HepG2 (cell line): ENCODE data around the gene RPL41. TPM values are rescaled to one million over a fixed set of nuclear protein-coding genes. Genes with fewer than 3 reads are reported as not detected.
A peak's percentile ranks its signal among the peaks of the same experiment; 100 is the strongest.

Experiments
- ATAC-seq: fragments of 200-7000 bp; cut with Tn5 transposase; 3 replicates; pipeline ENCODE4 v1.9.1; 2020; ENCODE audit warnings: mild to moderate bottlenecking, moderate library complexity
- BruUV-seq: library from RNA; stranded (reverse); fragments of 400-500 nt; replicated peaks from 2 replicates; lab custom pipeline; 2021; lab: Mats Ljungman, UMichigan
- CTCF ChIA-PET: fragments of 300-600 bp; formaldehyde crosslinking; extraction: SDS; loops from one replicate; lab custom pipeline; 2021; ENCODE audit warnings: low total read pairs, inconsistent platforms, low intra/inter-chr PET ratio; lab: Yijun Ruan, JAX
- POLR2A ChIA-PET: fragments of 350-600 bp; sonication (Branson Sonifier 250); formaldehyde crosslinking; loops from one replicate; lab custom pipeline; 2020; ENCODE audit warnings: antibody characterized with exemption, inconsistent platforms; lab: Yijun Ruan, JAX
- DNase-seq: peaks from one replicate; pipeline ENCODE4 v3.0.0-alpha.2; 2015; ENCODE audit warnings: low spot score
- FAIRE-seq: peaks from 3 replicates; lab custom pipeline; 2011; peaks lifted over from hg19 to GRCh38; lab: Jason Lieb, UNC
- H2AFZ ChIP-seq: one replicate; pipeline ENCODE4 v1.6.1; 2011; ENCODE audit warnings: low read length, inconsistent platforms
- H3K27ac ChIP-seq: fragments of 300-600 bp; 3 replicates; pipeline ENCODE4 v1.8.0; 2011; ENCODE audit warnings: mixed run types, mild to moderate bottlenecking, mixed read lengths, low read length, inconsistent platforms; ENCODE audit not compliant: insufficient read depth; ENCODE audit errors: extremely low read length
- H3K27me3 ChIP-seq, 2 experiments: fragments of 200-600 bp in 1 of 2; 2 replicates in 1 of 2; 3 replicates in 1 of 2; pipeline versions ENCODE4 v1.6.0 to v1.8.0; 2011; ENCODE audit warnings: low read length in 2 of 2, mild to moderate bottlenecking in 2 of 2, moderate library complexity in 2 of 2, inconsistent platforms in 1 of 2; ENCODE audit not compliant: insufficient read depth in 2 of 2, control insufficient read depth in 1 of 2
- H3K36me3 ChIP-seq, 2 experiments: fragments of 200-600 bp in 1 of 2; replicated peaks in 1 of 2; 2 replicates in 1 of 2; 3 replicates in 1 of 2; pipeline versions ENCODE4 v1.5.1 to v1.8.0; 2011; ENCODE audit warnings: low read length in 2 of 2, inconsistent platforms in 1 of 2; ENCODE audit not compliant: insufficient read depth in 2 of 2, control insufficient read depth in 1 of 2
- H3K4me1 ChIP-seq: 2 replicates; pipeline ENCODE4 v1.5.1; 2012; ENCODE audit warnings: low read length, inconsistent platforms; ENCODE audit not compliant: insufficient read depth
- H3K4me2 ChIP-seq: 2 replicates; pipeline ENCODE4 v1.6.0; 2011; ENCODE audit warnings: low read depth, low read length, inconsistent platforms
- H3K4me3 ChIP-seq, 3 experiments: fragments of 200-600 bp in 1 of 3; sonication (generic), shearing (Covaris generic) in 1 of 3; replicated peaks in 1 of 3; 2 replicates each; pipeline ENCODE4 v1.5.1; 2011 to 2016; ENCODE audit warnings: low read length in 3 of 3, inconsistent platforms in 2 of 3, low read depth in 2 of 3, mild to moderate bottlenecking in 2 of 3, control low read depth in 1 of 3, mixed read lengths in 1 of 3; ENCODE audit not compliant: insufficient read depth in 1 of 3
- H3K79me2 ChIP-seq: one replicate; pipeline ENCODE4 v1.6.1; 2011; ENCODE audit warnings: low read length, inconsistent platforms; ENCODE audit not compliant: insufficient read depth
- H3K9ac ChIP-seq: 2 replicates; pipeline ENCODE4 v1.6.0; 2011; ENCODE audit warnings: mild to moderate bottlenecking, low read depth, low read length, inconsistent platforms; ENCODE audit not compliant: insufficient read depth
- H3K9me3 ChIP-seq: 2 replicates; pipeline ENCODE4 v1.5.1; 2012; ENCODE audit warnings: mild to moderate bottlenecking, low read length
- H4K20me1 ChIP-seq: 2 replicates; pipeline ENCODE4 v1.6.0; 2011; ENCODE audit warnings: inconsistent platforms, mild to moderate bottlenecking, low read length, moderate library complexity; ENCODE audit not compliant: insufficient read depth
- BATF2 ChIP-seq: sonication (generic); formaldehyde crosslinking; IDR thresholded peaks from 2 replicates; pipeline ENCODE4 v1.8.0; 2022; ENCODE audit warnings: mild to moderate bottlenecking, missing genetic modification reagents, moderate library complexity
- MTF1 ChIP-seq: sonication (generic); formaldehyde crosslinking; IDR thresholded peaks from 2 replicates; pipeline ENCODE4 v1.5.0; 2020; ENCODE audit warnings: missing genetic modification reagents
- RBFOX2 ChIP-seq: fragments of 200-400 bp; formaldehyde crosslinking; IDR thresholded peaks from 2 replicates; pipeline ENCODE4 v1.6.1; 2017; ENCODE audit warnings: low read depth, mild to moderate bottlenecking, low read length
- RBM22 ChIP-seq: fragments of 200-400 bp; formaldehyde crosslinking; optimal IDR thresholded peaks from 2 replicates; pipeline ENCODE3; 2017; ENCODE audit warnings: mild to moderate bottlenecking, low read length, moderate library complexity
- RCOR2 ChIP-seq: IDR thresholded peaks from 2 replicates; pipeline ENCODE4 v1.6.1; 2016; ENCODE audit warnings: missing biosample characterization, missing genetic modification reagents
- RFXAP ChIP-seq: sonication (generic); formaldehyde crosslinking; IDR thresholded peaks from 2 replicates; pipeline ENCODE4 v1.4.0; 2020; ENCODE audit warnings: missing genetic modification reagents, borderline replicate concordance
- SSRP1 ChIP-seq: IDR thresholded peaks from 2 replicates; pipeline ENCODE4 v1.6.1; 2016; ENCODE audit warnings: control low read depth
- ZFP91 ChIP-seq: sonication (generic); formaldehyde crosslinking; IDR thresholded peaks from 2 replicates; pipeline ENCODE4 v1.9.0; 2022; ENCODE audit warnings: missing genetic modification reagents, mild to moderate bottlenecking, borderline replicate concordance
- ZNF558 ChIP-seq: sonication (generic); formaldehyde crosslinking; IDR thresholded peaks from 2 replicates; pipeline ENCODE4 v1.9.0; 2022; ENCODE audit warnings: mild to moderate bottlenecking, missing genetic modification reagents, borderline replicate concordance
- ZNF792 ChIP-seq: IDR thresholded peaks from 2 replicates; pipeline ENCODE4 v1.6.1; 2016
- WGBS: methylation state at CpG from one replicate; pipeline ENCODE4 v1.1.6; 2017; ENCODE audit warnings: low lambda C conversion rate; 5-methylcytosine and 5-hydroxymethylcytosine counted together
- in situ Hi-C: cut with HindIII; loops from 2 replicates; pipeline ENCODE4 v1.10.0; 2017; ENCODE audit warnings: low pct_unique_long_range_greater_than_20kb; ENCODE audit not compliant: extremely low pct_ligation_motif_present
- intact Hi-C: fragments of 100-400 bp; cut with micrococcal nuclease; formaldehyde crosslinking; loops from one replicate; pipeline ENCODE4 v1.10.0; 2022; ENCODE audit not compliant: unreplicated experiment
- polyA plus RNA-seq, 8 experiments: library from polyadenylated mRNA; depleted of rRNA in 3 of 8; stranded (reverse) in 7 of 8; unstranded in 1 of 8; fragments of >200 nt; fragmentation: Illumina TruSeq in 4 of 8; extraction: Trizol in 4 of 8; gene quantifications; 2 replicates each; pipeline versions ENCODE4 v1.2.1 to v1.2.3, GENCODE V29; 2011 to 2016; ENCODE audit warnings: low read depth in 4 of 8, missing spikeins in 1 of 8, mixed read lengths in 1 of 8; ENCODE audit not compliant: insufficient read depth in 1 of 8
- total RNA-seq, 5 experiments: library from RNA; depleted of rRNA; stranded (reverse); fragments of >200 nt; fragmentation: Illumina TruSeq; extraction: Trizol; gene quantifications; 2 replicates each; pipeline ENCODE4 v1.2.3, GENCODE V29; 2016; ENCODE audit warnings: low read depth in 1 of 5

Gene RPL41
- total and polyA plus RNA-seq, 2 of the 13 experiments (the other 11 are each of a cell fraction or from before 2014, with no cell fraction given) = 4,012 to 7,670 TPM

DNA sequence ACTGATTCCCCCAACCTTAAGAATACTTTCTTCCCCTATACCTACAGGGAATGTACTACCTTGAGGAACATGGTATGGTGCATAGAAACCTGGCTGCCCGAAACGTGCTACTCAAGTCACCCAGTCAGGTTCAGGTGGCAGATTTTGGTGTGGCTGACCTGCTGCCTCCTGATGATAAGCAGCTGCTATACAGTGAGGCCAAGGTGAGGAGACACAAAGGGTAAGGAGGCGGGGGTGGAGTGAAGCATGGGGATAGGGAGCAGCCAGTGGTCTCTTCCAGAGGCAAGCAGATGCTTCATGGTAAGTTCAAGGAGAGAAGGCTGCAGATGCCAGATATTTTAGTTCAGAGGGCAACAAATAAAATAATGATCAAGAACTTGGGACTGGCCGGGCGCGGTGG, 18.7 kb upstream of the RPL41 start:
- no peaks in the 10 kb centered on the region for H3K4me1 ChIP-seq
- no peaks in the 10 kb centered on the region for H3K79me2 ChIP-seq
- in situ Hi-C loops = no loop called here
- H3K4me2 ChIP-seq = no peak overlapping the region
- 96% methylated on average over 6 of the region's 6 CpGs for WGBS
- H3K27ac ChIP-seq = no peak overlapping the region
- peaks cover 52 to 91% of the 10 kb centered on the region in 2 experiments for H3K36me3 ChIP-seq
- ChIA-PET POLR2A (interaction anchor here (1.6 to 5.1 kb wide), 2 partner anchors 10 to 16 kb away, joined by 5 to 37 read pairs; partner anchors contain the start of gene ERBB3), CTCF (no interaction called here)
- intact Hi-C loops = no loop called here
- no peak overlapping the region for H3K4me3 ChIP-seq
- no peaks in the 10 kb centered on the region; the same call in 1 of the 2 replicates for H4K20me1 ChIP-seq
- no peak overlapping the region for H2AFZ ChIP-seq
- H3K9ac ChIP-seq = no peak overlapping the region
- no peaks in the 10 kb centered on the region for H3K27me3 ChIP-seq
- DNase-seq (no peak), ATAC-seq (no peak)
- no TSS peak for BruUV-seq
- no peak for TF ChIP-seq MTF1
- TF ChIP-seq RCOR2 (CRISPR knock-in tag) = no peak
- TF ChIP-seq BATF2 (CRISPR knock-in tag) = no peak
- TF ChIP-seq ZNF792 = no peak
- no peak for TF ChIP-seq ZFP91
- TF ChIP-seq, all 625 proteins: peak for 0
- no peaks in the 10 kb centered on the region for H3K9me3 ChIP-seq
- no peak for FAIRE-seq

- CTCF ChIA-PET = no interaction called here
- no TSS peak for BruUV-seq
- FAIRE-seq = no peak
These were observed 17.8 kb upstream of the RPL41 start for GRCh38 chr12:56098592-56098991.

More at GRCh38 chr12:56098592-56098991, 17.8 kb upstream of the RPL41 start:
- peaks cover 8% of the 10 kb centered on the region for H3K4me1 ChIP-seq
- H3K4me3 ChIP-seq = no peak overlapping the region
- H3K36me3 ChIP-seq = peaks cover 46 to 83% of the 10 kb centered on the region in 2 experiments
- H3K27me3 ChIP-seq = no peaks in the 10 kb centered on the region
- no peaks in the 10 kb centered on the region; the same call in 1 of the 2 replicates for H4K20me1 ChIP-seq
- ATAC-seq (no peak), DNase-seq (no peak)
- no peak overlapping the region for H2AFZ ChIP-seq
- H3K27ac ChIP-seq = no peak overlapping the region
- TF ChIP-seq SSRP1 = 0 out of 2 replicates have a peak, but pooled peaks have one; percentile 52
- no peak for TF ChIP-seq RFXAP (CRISPR knock-in tag)
- peak; percentile 34 for TF ChIP-seq RBM22
- TF ChIP-seq RBFOX2 = peak; percentile 38; the same call in 1 of the 2 replicates
- TF ChIP-seq ZNF558 (CRISPR knock-in tag) = no peak
- WGBS = 100% methylated on average over 3 of the region's 3 CpGs
- H3K9ac ChIP-seq = no peak overlapping the region
- H3K9me3 ChIP-seq = no peaks in the 10 kb centered on the region
- in situ Hi-C loops = no loop called here
- no peaks in the 10 kb centered on the region for H3K79me2 ChIP-seq
- POLR2A ChIA-PET = interaction anchor here (0.6 to 5.1 kb wide), 4 partner anchors 11 to 1748 kb away, joined by 3 to 37 read pairs (median 4); partner anchors contain the start of genes CTDSP2 and ERBB3
- H3K4me2 ChIP-seq = no peak overlapping the region
- intact Hi-C loops = no loop called here
